Head of caudate nucleus (tissue), 42 donors: Measurements from ENCODE around the gene NAA35.
"Not testable (repeated sequence)": the region's sequence is repeated elsewhere in the genome, so short reads cannot be mapped to it uniquely, and the experiment has no call there.

ENCODE experiments used
- DNase-seq, 42 donors: peaks; one replicate each; pipeline versions ENCODE4 v3.0.0 to v3.0.0-alpha.2; 2020 to 2021; ENCODE audit warnings: mixed read lengths in 7 of 42
- intact Hi-C: fragments of 100-400 bp; cut with DNase I; formaldehyde crosslinking; loops from one replicate; pipeline ENCODE4 v1.15.0; 2022

Gene NAA35

GRCh38 chr9:86047361-86047760, 106.4 kb downstream of the NAA35 start:
- DNase-seq = no peak
- intact Hi-C loops = no loop called here

- DNase-seq, intact Hi-C loops: not testable (repeated sequence)
Observed at GRCh38 chr9:86048018-86048742, 107.2 kb downstream of the NAA35 start.

DNA sequence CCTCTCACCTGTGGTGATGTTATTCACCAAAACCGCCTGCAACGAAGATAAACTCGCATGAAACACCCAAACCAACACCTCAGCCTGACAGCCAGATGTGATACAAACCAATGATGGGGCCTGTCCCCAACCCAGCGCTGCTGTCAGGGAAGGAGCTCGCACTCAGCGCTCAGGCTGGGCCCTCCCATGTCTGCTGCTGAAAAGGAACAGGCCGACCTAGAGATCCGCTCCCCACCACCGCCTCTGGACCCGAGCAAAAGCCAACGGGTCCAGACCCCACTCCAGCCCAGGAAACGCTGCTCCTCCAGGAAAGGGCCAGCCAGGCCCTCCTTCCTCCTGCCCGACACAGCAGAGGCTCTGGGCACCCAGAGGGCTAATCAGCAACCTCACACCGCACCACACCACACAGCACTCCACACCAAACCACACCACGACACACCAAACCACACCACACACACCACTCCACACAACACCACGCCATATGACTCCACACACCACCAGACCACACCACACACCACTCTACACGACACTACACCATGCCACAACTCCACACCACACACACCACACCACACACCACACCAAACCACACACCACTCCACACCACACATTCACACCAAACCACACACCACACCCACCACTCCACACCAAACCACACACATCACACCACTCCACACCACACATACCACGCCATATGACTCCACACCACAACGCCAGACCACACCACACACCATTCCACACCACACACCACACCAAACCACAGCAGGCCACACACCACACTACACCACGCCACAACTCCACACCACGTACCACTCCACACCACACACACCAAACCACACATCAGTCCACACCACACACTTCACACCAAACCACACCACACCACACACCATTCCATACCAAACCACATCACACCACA, 111.9 kb downstream of the NAA35 start:
- DNase-seq = no peak
- intact Hi-C loops = no loop called here

- no peak for DNase-seq
- intact Hi-C loops = no loop called here
Observed at GRCh38 chr9:86054695-86055094, 113.7 kb downstream of the NAA35 start.

DNA sequence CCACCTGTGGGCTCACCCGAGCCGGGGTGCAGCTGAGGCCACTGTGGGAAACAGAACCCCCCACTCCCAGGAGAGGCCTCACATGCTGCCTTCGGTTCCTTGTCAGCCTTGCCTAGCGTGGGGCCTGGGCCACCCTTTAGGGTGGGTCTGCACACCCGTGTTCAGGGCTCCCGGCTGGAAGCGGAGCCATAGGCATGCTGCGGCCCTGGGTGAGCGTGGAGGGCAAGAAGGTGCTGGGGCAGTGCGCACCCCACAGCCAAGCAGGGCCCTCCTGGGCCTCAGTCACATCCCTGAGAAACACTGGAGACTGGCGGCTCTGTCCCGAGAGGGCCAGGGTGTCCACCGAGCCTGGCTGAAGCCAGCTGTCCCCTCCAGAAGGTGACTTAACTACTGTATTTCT, 116.5 kb downstream of the NAA35 start:
- no peak for DNase-seq
- intact Hi-C loops = no loop called here

- intact Hi-C loops = no loop called here
- DNase-seq = peak in 34 of 42 donors; percentile 7 to 83 (median 46)
Observed at GRCh38 chr9:86061972-86062739, 121.2 kb downstream of the NAA35 start.

DNA sequence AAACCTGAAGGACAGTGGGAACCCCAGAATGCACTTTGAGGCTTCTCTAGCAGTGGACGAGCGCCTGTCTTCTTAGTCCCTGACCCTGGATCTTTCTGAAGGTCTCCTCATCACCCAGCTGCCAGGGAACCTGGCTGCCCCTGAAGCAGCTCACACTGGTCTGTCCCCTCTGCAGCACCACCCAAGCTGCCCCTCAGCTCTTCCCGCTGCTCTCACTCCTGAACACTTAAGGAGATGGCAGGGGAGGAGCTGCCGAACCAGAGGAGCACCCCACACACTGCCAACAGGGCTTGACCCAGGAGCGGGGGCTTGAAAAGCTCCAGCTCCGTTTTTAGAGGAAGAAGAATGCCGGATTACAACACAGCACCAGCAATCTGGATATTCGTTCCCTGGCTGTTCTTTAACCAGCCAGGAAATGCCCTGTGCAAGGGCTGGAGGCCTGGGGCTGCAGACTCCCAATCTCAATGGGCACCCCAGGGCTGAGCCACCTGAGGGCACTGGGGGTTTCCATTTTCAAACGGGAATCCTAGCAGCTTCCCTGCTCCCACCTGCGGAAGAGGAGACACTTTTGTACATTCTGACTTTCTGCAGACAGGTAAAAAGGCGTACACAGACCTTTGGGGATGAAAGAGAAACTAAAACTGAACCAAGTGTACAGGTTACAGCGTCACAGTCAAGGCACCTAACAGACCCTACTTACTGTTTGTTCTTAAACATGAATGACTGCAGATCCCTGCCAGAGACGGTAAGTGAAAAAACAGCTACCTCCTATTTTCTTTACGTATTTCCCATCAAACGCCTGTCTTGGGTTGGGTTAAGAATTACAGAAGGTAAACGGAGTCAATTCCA, 122.1 kb downstream of the NAA35 start:
- intact Hi-C loops = no loop called here
- no peak for DNase-seq

- peak in 31 of 42 donors; percentile 22 to 83 (median 53) for DNase-seq
- intact Hi-C loops = no loop called here
Observed at GRCh38 chr9:86064220-86064619, 123.3 kb downstream of the NAA35 start.

GRCh38 chr9:86069206-86069869, 128.4 kb downstream of the NAA35 start:
- intact Hi-C loops = no loop called here
- DNase-seq = no peak
